Stomach (tissue), 4 donors: Measurements from ENCODE around the gene USP34.

Experiments
- EP300 ChIP-seq: sonication (generic); formaldehyde crosslinking; IDR thresholded peaks from one replicate; pipeline ENCODE4 v1.6.1; 2017; ENCODE audit warnings: antibody characterized with exemption
- POLR2A ChIP-seq, 4 donors: fragments of 450-650 bp; IDR thresholded peaks; one replicate each; pipeline ENCODE4 v1.6.1; 2016; ENCODE audit warnings: antibody characterized with exemption in 4 of 4, control low read depth in 2 of 4, mild to moderate bottlenecking in 1 of 4, moderate library complexity in 1 of 4
- POLR2AphosphoS5 ChIP-seq, 3 donors: sonication (generic); formaldehyde crosslinking; IDR thresholded peaks; one replicate each; pipeline ENCODE4 v1.6.1; 2016; ENCODE audit warnings: antibody characterized with exemption in 3 of 3
- TF ChIP-seq, protein P1 (sequence below), 7 experiments: fragments of 450-650 bp in 4 of 7; fragments of 200-600 bp in 3 of 7; sonication (generic) in 3 of 7; IDR thresholded peaks; one replicate each; pipeline ENCODE4 v1.5.1; 2016 to 2019; ENCODE audit warnings: antibody characterized with exemption in 7 of 7, control low read depth in 2 of 7, mild to moderate bottlenecking in 1 of 7

DNA sequence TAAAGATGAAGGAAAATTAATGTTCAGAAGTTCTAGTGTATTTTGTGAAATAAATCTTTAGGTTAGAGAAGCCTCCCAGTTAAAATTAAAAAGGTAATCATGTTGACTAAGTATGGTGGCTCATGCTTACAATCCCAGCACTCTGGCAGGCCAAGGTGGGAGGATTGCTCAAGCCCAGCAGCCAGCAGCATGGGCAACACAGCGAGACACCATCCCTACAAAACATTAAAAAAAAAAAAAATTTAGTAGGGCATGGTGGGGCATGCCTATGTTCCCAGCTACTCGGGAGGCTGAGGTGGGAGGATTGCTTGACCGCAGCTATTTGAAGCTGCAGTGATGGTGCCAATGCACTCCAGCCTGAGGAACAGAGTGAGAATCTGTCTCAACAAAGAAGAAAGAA, 49.4 kb upstream of the USP34 start:
- TF ChIP-seq, protein P1, sequence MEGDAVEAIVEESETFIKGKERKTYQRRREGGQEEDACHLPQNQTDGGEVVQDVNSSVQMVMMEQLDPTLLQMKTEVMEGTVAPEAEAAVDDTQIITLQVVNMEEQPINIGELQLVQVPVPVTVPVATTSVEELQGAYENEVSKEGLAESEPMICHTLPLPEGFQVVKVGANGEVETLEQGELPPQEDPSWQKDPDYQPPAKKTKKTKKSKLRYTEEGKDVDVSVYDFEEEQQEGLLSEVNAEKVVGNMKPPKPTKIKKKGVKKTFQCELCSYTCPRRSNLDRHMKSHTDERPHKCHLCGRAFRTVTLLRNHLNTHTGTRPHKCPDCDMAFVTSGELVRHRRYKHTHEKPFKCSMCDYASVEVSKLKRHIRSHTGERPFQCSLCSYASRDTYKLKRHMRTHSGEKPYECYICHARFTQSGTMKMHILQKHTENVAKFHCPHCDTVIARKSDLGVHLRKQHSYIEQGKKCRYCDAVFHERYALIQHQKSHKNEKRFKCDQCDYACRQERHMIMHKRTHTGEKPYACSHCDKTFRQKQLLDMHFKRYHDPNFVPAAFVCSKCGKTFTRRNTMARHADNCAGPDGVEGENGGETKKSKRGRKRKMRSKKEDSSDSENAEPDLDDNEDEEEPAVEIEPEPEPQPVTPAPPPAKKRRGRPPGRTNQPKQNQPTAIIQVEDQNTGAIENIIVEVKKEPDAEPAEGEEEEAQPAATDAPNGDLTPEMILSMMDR (IDR thresholded peaks at IDR 0.05): no peak
- TF ChIP-seq EP300 (no peak), POLR2A (IDR thresholded peaks at IDR 0.05) (no peak), POLR2AphosphoS5 (IDR thresholded peaks at IDR 0.05) (no peak)
